Mesenchymal stem cell (in vitro differentiated cells and primary cell): ENCODE results near the gene FAM181A.

ENCODE experiments used
- DNase-seq: peaks from one replicate; pipeline ENCODE4 v3.0.0-alpha.2; 2013
- H2AFZ ChIP-seq: one replicate; pipeline ENCODE4 v1.6.1; 2013; ENCODE audit warnings: low read depth, mild to moderate bottlenecking, control low read depth, inconsistent platforms, low read length, moderate library complexity
- H2AK5ac ChIP-seq: 2 replicates; pipeline ENCODE4 v1.6.1; 2013; ENCODE audit warnings: low read length, moderate library complexity, mild to moderate bottlenecking, inconsistent platforms; ENCODE audit not compliant: severe bottlenecking
- H2BK120ac ChIP-seq: one replicate; pipeline ENCODE4 v1.6.1; 2013; ENCODE audit warnings: low read depth, mild to moderate bottlenecking, inconsistent platforms, low read length, moderate library complexity
- H2BK12ac ChIP-seq, 2 experiments: one replicate each; pipeline ENCODE4 v1.6.1; 2013; ENCODE audit warnings: inconsistent platforms in 2 of 2, low read length in 2 of 2, mild to moderate bottlenecking in 2 of 2, moderate library complexity in 2 of 2, control low read depth in 1 of 2
- H2BK15ac ChIP-seq: one replicate; pipeline ENCODE4 v1.6.1; 2013; ENCODE audit warnings: mild to moderate bottlenecking, low read depth, inconsistent platforms; ENCODE audit not compliant: poor library complexity, severe bottlenecking
- H2BK5ac ChIP-seq: 2 replicates; pipeline ENCODE4 v1.6.1; 2013; ENCODE audit warnings: low read depth, mild to moderate bottlenecking, low read length, control low read depth, inconsistent platforms; ENCODE audit not compliant: poor library complexity, severe bottlenecking
- H3K14ac ChIP-seq, 2 experiments: one replicate each; pipeline ENCODE4 v1.6.1; 2013; ENCODE audit warnings: inconsistent platforms in 2 of 2, low read length in 2 of 2, control low read depth in 1 of 2, mild to moderate bottlenecking in 1 of 2, moderate library complexity in 1 of 2
- H3K18ac ChIP-seq, 2 experiments: one replicate each; pipeline ENCODE4 v1.6.1; 2013; ENCODE audit warnings: inconsistent platforms in 2 of 2, low read length in 2 of 2, control low read depth in 1 of 2, low read depth in 1 of 2, mild to moderate bottlenecking in 1 of 2
- H3K23ac ChIP-seq, 2 experiments: one replicate each; pipeline ENCODE4 v1.6.1; 2013; ENCODE audit warnings: inconsistent platforms in 2 of 2, low read length in 2 of 2, mild to moderate bottlenecking in 2 of 2, moderate library complexity in 2 of 2, control low read depth in 1 of 2
- H3K27ac ChIP-seq: 2 replicates; pipeline ENCODE4 v1.5.1; 2013; ENCODE audit warnings: mild to moderate bottlenecking, moderate library complexity, low read length, control low read depth, inconsistent platforms; ENCODE audit not compliant: poor library complexity, severe bottlenecking
- H3K27me3 ChIP-seq, 2 experiments: 2 replicates each; pipeline versions ENCODE4 v1.6.1 to v1.7.0; 2013; ENCODE audit warnings: low read length in 2 of 2, mild to moderate bottlenecking in 2 of 2, moderate library complexity in 2 of 2, control low read depth in 1 of 2, inconsistent platforms in 1 of 2; ENCODE audit not compliant: control insufficient read depth in 1 of 2, insufficient read depth in 1 of 2
- H3K36me3 ChIP-seq, 2 experiments: 2 replicates each; pipeline versions ENCODE4 v1.6.1 to v1.7.0; 2013; ENCODE audit warnings: low read length in 2 of 2, control low read depth in 1 of 2, inconsistent platforms in 1 of 2, low read depth in 1 of 2, mild to moderate bottlenecking in 1 of 2; ENCODE audit not compliant: insufficient read depth in 2 of 2, control insufficient read depth in 1 of 2
- H3K4ac ChIP-seq, 2 experiments: one replicate each; pipeline ENCODE4 v1.6.1; 2013; ENCODE audit warnings: inconsistent platforms in 2 of 2, low read length in 2 of 2, mild to moderate bottlenecking in 2 of 2, moderate library complexity in 2 of 2, control low read depth in 1 of 2, low read depth in 1 of 2
- H3K4me1 ChIP-seq: 2 replicates; pipeline ENCODE4 v1.6.1; 2013; ENCODE audit warnings: low read depth, low read length, control low read depth; ENCODE audit not compliant: control insufficient read depth, insufficient read depth
- H3K4me2 ChIP-seq: 2 replicates; pipeline ENCODE4 v1.6.1; 2013; ENCODE audit warnings: low read length, mild to moderate bottlenecking, inconsistent platforms; ENCODE audit not compliant: poor library complexity, severe bottlenecking
- H3K4me3 ChIP-seq, 2 experiments: 2 replicates each; pipeline versions ENCODE4 v1.5.1 to v1.7.0; 2013; ENCODE audit warnings: low read length in 2 of 2, mild to moderate bottlenecking in 2 of 2, control low read depth in 1 of 2, low read depth in 1 of 2; ENCODE audit not compliant: insufficient read depth in 1 of 2
- H3K79me1 ChIP-seq: replicated peaks from 2 replicates; pipeline ENCODE4 v1.6.1; 2013; ENCODE audit warnings: mild to moderate bottlenecking, control low read depth, low read length, inconsistent platforms; ENCODE audit not compliant: poor library complexity, severe bottlenecking
- H3K9ac ChIP-seq: 2 replicates; pipeline ENCODE4 v1.7.0; 2013; ENCODE audit warnings: mild to moderate bottlenecking, low read length, moderate library complexity
- H3K9me3 ChIP-seq: 2 replicates; pipeline ENCODE4 v1.7.0; 2013; ENCODE audit warnings: mild to moderate bottlenecking, low read length; ENCODE audit not compliant: control insufficient read depth
- H4K8ac ChIP-seq: one replicate; pipeline ENCODE4 v1.6.1; 2013; ENCODE audit warnings: inconsistent platforms, mild to moderate bottlenecking, low read length, moderate library complexity
- H4K91ac ChIP-seq: one replicate; pipeline ENCODE4 v1.6.1; 2013; ENCODE audit warnings: mild to moderate bottlenecking, low read length, inconsistent platforms
- WGBS: methylation state at CpG from one replicate; pipeline ENCODE4 v1.1.7; 2013; ENCODE audit warnings: mixed read lengths; 5-methylcytosine and 5-hydroxymethylcytosine counted together

Gene FAM181A

GRCh38 chr14:93901813-93902212 is 25.3 kb upstream of the FAM181A start:
- H3K27me3 ChIP-seq, result peaks cover 17 to 43% of the 10 kb centered on the region in 2 experiments
- H2AK5ac ChIP-seq, result no peak overlapping the region
- no peak overlapping the region for H2BK5ac ChIP-seq
- no peak overlapping the region for H3K4me3 ChIP-seq
- no peak overlapping the region for H3K27ac ChIP-seq
- H2BK120ac ChIP-seq, result no peak overlapping the region
- H4K8ac ChIP-seq, result no peak overlapping the region
- H2BK15ac ChIP-seq, result no peak overlapping the region
- H3K18ac ChIP-seq, result no peak overlapping the region
- H3K79me1 ChIP-seq, result no peaks in the 10 kb centered on the region
- no peak overlapping the region for H3K23ac ChIP-seq
- H2BK12ac ChIP-seq, result no peak overlapping the region
- H3K9ac ChIP-seq, result no peak overlapping the region
- H3K9me3 ChIP-seq, result no peaks in the 10 kb centered on the region
- no peaks in the 10 kb centered on the region for H3K36me3 ChIP-seq
- H3K14ac ChIP-seq, result no peak overlapping the region
- H3K4me1 ChIP-seq, result no peaks in the 10 kb centered on the region
- no peak overlapping the region for H2AFZ ChIP-seq
- no peak overlapping the region for H3K4me2 ChIP-seq
- WGBS, result 70% methylated on average over 6 of the region's 6 CpGs
- DNase-seq, result no peak
- no peak overlapping the region for H4K91ac ChIP-seq
- H3K4ac ChIP-seq, result no peak overlapping the region

GRCh38 chr14:93902619-93903307 is 24.4 kb upstream of the FAM181A start:
- Histone ChIP-seq H3K23ac (no peak overlapping the region), H3K9ac (no peak overlapping the region), H4K8ac (no peak overlapping the region), H2BK12ac (no peak overlapping the region), H3K4me1 (no peaks in the 10 kb centered on the region), H3K4me3 (no peak overlapping the region), H3K79me1 (no peaks in the 10 kb centered on the region), H3K4ac (no peak overlapping the region), H3K27me3 (peaks cover 15 to 45% of the 10 kb centered on the region in 2 experiments), H3K27ac (no peak overlapping the region), H3K18ac (no peak overlapping the region), H2BK120ac (no peak overlapping the region), H2BK15ac (no peak overlapping the region), H2BK5ac (no peak overlapping the region), H3K9me3 (no peaks in the 10 kb centered on the region), H3K4me2 (no peak overlapping the region), H4K91ac (no peak overlapping the region), H2AK5ac (no peak overlapping the region), H3K14ac (no peak overlapping the region), H2AFZ (no peak overlapping the region), H3K36me3 (no peaks in the 10 kb centered on the region)
- WGBS, result 83% methylated on average over 13 of the region's 13 CpGs
- no peak for DNase-seq

GRCh38 chr14:93903342-93904184 is 23.6 kb upstream of the FAM181A start:
- no peak overlapping the region for H2BK120ac ChIP-seq
- H3K4ac ChIP-seq, result no peak overlapping the region
- H3K23ac ChIP-seq, result no peak overlapping the region
- H3K79me1 ChIP-seq, result no peaks in the 10 kb centered on the region
- H3K36me3 ChIP-seq, result no peaks in the 10 kb centered on the region
- no peaks in the 10 kb centered on the region for H3K4me1 ChIP-seq
- H3K27me3 ChIP-seq, result peaks cover 18 to 45% of the 10 kb centered on the region in 2 experiments
- H4K8ac ChIP-seq, result no peak overlapping the region
- no peak overlapping the region for H3K27ac ChIP-seq
- no peak for DNase-seq
- peaks cover 2% of the 10 kb centered on the region for H3K9me3 ChIP-seq
- no peak overlapping the region for H2AK5ac ChIP-seq
- 55% methylated on average over 15 of the region's 15 CpGs for WGBS
- no peak overlapping the region for H3K9ac ChIP-seq
- H3K4me3 ChIP-seq, result no peak overlapping the region
- H3K14ac ChIP-seq, result no peak overlapping the region
- no peak overlapping the region for H2BK12ac ChIP-seq
- H3K4me2 ChIP-seq, result no peak overlapping the region
- H2BK5ac ChIP-seq, result no peak overlapping the region
- no peak overlapping the region for H4K91ac ChIP-seq
- H3K18ac ChIP-seq, result no peak overlapping the region
- H2AFZ ChIP-seq, result no peak overlapping the region
- no peak overlapping the region for H2BK15ac ChIP-seq

- no peak overlapping the region for H2BK5ac ChIP-seq
- H3K79me1 ChIP-seq, result no peaks in the 10 kb centered on the region
- H2BK12ac ChIP-seq, result no peak overlapping the region
- H3K27me3 ChIP-seq, result peaks cover 21 to 42% of the 10 kb centered on the region in 2 experiments
- no peaks in the 10 kb centered on the region for H3K4me1 ChIP-seq
- H2AK5ac ChIP-seq, result no peak overlapping the region
- no peak overlapping the region for H2BK15ac ChIP-seq
- H3K18ac ChIP-seq, result no peak overlapping the region
- no peak overlapping the region for H2AFZ ChIP-seq
- no peak overlapping the region for H4K91ac ChIP-seq
- no peak overlapping the region for H3K4ac ChIP-seq
- WGBS, result 66% methylated on average over 4 of the region's 4 CpGs
- no peak overlapping the region for H3K9ac ChIP-seq
- no peak for DNase-seq
- H3K4me2 ChIP-seq, result no peak overlapping the region
- H3K23ac ChIP-seq, result no peak overlapping the region
- H3K4me3 ChIP-seq, result no peak overlapping the region
- H4K8ac ChIP-seq, result no peak overlapping the region
- no peak overlapping the region for H2BK120ac ChIP-seq
- H3K36me3 ChIP-seq, result no peaks in the 10 kb centered on the region
- H3K14ac ChIP-seq, result no peak overlapping the region
- no peak overlapping the region for H3K27ac ChIP-seq
- peaks cover 9% of the 10 kb centered on the region for H3K9me3 ChIP-seq
Measured at GRCh38 chr14:93905623-93906022, 21.5 kb upstream of the FAM181A start.
